Suppressor macrophage treated with lipopolysaccharide for 1 hour (primary cell): Measurements from ENCODE around the gene LRRK1.

Experiments
- DNase-seq, 3 donors: peaks; one replicate each; pipeline ENCODE4 v3.0.0-alpha.2; 2020 to 2022

LRRK1 gene

DNA sequence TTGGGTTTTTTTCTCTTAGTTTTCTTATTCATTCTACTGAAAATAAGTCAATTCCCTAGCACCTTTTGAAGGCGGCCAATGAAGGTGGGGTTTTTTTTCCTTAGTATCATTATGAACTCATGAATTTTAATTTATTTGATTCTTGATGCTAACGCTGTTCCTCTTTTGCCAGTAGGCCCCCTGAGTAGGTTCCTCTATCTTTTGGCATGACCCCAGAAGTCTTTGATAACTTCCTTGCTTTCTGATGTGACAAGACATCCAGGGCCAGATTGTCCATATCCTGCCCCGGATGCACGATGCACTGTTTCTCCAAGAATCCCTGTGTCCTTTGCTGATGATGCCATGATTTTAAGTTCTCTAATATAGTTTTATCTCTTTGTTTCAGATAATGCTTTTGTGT lies 20.6 kb downstream of the LRRK1 start:
- peak in 1 of 3 donors; percentile 31 for DNase-seq

DNA sequence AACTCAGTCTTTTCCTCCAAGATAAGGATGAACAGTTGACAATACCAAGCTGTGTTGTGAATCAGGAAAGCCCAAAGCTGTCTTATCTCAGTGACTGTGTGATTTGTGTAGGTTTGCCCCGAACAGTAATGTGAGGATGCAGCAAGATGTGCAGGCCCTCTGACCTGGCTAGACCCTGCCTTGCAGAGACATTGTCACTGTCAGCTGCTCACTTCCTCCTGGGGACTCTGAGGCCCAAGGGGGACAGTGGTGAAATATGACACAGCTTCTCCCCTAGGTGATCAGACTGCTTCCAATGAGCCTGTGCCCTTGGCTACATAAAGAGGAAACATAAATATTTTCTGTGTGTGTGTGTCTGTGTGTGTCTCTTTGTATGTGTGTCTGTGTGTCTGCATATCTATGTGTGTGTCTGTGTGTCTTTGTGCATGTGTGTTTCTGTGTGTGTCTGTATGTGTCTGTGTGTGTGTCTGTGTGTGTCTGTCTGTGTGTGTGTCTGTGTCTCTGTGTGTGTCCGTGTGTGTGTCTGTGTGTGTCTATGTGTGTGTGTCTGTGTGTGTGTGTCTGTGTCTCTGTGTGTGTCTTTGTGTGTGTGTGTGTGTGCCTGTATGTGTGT lies 21.7 kb downstream of the LRRK1 start:
- DNase-seq: peak; percentile 77 to 83 (median 83)

DNA sequence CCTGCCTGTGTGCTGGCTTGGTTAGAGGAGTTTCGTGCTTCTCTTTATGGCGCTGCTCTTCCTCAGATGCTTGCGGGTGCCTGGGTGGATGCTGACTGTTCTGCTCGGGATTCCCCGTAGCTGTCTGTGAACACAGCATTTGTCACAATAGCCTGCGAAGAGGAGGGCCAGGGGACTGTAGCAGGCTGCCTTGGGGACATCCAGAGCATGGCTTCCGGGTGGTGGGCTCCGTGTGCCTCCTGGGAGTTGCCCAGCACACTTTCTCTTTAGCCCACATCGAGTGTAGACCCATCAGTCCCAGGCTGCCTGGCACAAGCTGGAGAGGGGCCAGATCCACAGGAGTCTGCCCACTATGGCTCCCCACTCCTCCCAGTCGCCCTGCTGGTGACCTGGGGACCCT lies 22.4 kb downstream of the LRRK1 start:
- DNase-seq: peak; percentile 78 to 85 (median 80)

DNA sequence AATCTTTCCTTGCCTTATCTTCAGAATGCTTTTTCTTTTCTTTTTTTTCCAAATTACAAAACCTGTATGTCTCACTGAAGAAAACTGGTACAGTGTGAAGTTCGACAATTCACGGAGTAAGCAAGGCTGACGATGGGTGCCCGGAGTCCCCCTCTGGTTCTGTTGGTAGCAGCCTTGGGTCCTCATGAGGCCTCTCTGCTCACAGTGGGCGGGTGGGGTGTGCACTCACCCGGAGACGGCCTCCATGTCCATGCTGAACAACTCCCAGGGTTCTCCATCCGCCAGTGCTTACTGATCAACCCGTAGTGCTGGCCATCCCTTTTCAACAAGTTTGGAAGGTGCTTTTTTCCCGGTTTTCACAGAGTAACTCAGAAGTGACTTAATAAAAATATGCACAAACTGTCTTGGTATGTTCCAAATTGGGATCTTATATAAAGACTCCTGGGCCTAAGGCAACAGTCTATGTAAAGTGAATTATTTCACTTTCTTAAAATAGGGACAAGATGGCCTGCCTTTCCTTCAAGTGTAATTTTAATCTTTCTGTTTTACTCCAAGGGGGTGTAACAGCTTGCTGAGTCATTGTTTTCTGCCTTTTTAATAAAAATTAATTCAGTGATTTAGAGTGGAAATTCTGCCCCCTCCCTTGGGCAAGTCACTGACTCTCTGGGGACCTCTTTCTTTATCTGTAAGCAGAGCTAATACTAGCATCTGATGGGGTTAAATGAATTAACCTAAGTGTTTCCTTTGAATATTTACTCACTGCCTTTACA lies 23.7 kb downstream of the LRRK1 start:
- no peak for DNase-seq

DNA sequence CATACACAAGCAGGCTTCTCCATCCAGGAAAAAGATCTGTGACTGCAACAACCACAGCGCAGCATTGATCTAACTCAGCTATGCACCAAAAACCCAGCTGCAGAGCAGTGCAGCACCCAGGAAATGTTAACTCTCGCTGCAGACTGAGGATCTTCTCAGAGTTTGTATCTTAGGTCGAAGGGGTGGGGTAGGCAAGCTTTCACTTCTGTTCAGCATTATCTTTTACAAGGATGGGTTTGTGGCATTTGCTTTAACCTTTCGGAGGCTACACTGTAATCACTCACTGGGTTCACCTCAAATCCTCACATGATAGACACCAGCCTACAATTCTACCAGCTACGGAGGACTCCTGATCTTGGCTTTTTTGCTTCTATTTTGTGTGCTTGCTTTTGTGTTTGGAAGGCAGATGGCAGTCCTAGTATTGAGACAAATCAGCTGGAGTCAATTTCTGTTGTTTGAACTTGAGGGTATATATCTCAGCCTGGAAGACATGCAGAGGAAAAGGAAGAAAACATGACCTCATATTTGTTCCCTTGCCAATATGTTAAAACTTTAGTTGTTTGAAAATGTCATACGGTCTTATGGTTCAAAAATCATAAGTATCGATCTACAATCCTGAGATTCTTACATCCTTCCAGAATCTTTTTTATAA lies 25.2 kb downstream of the LRRK1 start:
- no peak for DNase-seq

DNA sequence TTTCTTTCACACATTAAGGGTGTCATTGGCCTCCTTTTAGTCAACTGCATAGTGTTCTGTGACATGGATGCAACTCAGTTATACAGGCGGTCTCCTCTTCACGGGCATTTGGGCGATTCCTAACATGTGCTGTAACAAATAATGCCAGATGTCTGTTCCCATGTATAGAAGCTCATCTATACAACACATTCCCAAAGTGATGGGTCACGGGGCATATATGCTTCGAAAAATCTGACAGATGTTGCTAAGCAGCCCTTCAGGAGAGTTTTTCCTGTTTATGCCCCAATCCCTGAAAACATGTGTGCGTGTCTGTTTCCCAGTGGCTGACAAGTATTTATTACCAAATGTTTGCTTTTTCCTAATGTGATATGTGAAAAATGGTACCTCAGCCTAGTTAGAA lies 25.8 kb downstream of the LRRK1 start:
- DNase-seq: no peak

DNA sequence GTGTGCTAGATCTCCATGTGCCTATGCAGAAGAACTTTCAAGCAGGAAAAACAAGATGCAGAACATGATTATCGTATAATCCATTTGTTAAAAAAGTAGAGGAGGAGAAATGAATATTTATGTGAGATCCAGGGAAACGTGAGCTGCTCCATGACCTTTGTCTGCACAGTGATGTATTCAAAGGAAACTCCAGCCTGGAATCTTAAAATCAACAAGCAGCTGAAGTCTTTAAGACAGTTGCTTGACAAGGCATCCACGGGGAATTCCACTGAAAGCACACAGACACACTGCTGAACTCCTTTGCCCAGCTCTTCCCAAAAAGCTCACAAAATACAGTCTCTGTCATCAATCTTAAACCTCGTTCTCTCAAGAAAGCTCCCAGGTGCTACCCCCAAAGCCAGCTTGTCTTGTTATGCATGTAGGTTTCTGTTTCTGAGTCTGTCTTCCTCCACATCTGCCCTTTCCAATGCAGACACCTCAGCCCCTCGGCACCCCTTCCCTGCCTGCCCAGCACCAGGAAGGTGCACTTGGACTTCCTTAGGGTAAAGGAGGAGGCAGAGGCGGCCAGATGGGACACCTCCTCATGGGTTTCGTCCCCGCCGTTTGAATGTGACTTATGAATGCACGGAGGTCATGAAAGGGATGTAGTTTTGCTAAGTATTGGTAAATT lies 28.7 kb downstream of the LRRK1 start:
- DNase-seq: no peak

DNA sequence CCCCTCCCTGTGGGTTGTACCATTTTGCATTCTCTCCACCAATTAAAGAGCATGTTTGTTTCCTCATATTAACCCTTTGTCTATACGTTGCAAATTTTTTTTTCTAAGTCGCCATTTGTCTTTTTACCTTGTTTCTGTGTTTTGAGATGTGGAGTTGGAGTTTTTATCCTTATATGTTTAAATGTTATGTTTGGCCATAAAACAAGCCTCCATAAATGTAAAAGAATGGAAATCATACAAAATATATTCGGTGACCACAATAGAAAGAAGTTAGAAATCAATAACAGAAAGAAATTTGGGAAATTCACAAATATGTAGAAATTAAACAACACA lies 29.2 kb downstream of the LRRK1 start:
- DNase-seq: no peak

DNA sequence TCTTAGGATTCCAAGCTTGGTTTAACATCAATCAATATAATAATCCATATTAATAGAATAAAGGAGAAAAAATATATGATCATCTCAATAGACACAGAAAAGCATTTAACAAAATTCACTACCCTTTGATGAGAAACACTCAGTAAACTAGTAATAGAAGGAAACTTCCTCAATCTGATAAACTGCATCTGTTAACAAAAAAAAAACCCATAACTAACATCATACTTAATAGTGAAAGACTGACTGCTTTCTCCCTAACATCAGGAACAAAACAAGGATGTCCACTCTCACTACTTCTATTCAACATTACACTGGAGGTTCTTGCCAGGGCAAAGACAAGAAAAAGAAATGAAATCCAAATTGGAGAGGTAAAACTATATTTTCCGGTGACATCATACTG lies 30.5 kb downstream of the LRRK1 start:
- peak in 2 of 3 donors; percentile 45 to 60 for DNase-seq

DNA sequence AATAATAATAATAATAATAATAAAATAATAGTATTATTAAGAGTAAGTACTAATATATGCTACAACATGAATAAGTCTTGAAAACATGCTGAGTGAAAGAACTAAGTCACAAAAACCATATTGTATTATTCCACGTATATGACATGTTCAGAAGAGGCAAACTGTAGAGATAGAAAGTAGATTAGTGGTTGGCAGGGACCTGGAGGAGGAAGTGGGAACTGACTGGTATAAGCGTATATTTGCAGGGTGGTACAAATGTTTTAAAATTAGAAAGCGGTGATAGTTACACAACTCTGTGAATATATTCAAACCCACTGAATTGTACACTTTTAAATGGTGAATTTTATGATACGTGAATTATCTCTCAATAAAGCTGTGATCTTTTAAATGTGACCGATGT lies 32.8 kb downstream of the LRRK1 start:
- peak in 2 of 3 donors; percentile 37 to 44 for DNase-seq

DNA sequence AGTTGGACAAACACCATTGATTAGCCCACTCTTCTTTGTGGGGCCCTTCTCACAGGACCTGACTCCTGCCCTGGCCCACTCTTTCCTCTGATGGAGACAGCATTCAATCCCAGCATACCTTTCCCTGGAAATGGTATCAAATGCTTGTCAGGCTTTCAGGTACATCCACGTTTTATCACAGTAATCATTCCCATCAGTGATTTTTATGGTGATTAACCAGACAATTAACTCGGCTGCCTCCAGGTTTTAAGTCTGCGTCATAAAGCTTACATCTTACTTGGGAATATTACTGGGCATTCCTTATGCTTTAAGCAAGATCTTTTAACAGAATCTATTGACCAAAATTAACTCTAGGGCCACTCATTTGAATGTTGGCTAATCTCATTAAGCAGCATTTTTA lies 33.4 kb downstream of the LRRK1 start:
- DNase-seq: no peak

DNA sequence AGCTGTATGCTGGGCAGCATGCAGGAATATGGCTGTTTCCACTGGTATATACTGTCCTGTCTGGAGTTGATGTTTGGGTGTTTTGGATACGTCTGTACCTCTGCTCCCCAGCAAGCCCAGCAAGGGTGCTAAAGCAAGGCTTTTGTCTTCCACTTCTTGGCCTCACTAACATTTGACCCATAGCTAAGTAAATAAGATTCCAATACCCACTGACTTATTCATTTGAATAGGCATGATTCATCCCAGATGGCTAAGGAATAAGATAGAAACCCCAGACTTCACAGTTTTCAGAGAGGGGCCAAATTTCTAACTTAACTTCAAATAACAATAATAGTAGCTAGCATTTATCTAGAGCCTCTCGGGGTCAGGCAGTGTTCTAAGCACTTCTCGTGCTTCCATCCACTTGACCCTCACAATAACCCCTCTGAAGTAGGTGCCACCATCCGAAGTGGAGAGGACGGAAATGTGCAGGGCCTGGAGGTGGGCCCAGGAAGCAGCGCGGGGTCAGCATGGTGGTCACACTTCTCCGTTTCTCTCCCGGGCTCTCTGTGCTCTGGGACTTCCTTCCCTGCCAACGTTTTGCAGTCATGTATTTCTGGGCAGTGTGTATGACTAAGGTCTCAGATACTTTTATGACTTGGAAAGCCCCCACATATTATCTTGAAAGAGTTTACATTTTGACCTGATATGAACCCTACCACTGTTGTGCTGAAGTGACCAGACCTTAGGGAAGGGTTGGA lies 39.3 kb downstream of the LRRK1 start:
- DNase-seq: peak; percentile 74 to 88 (median 79)

DNA sequence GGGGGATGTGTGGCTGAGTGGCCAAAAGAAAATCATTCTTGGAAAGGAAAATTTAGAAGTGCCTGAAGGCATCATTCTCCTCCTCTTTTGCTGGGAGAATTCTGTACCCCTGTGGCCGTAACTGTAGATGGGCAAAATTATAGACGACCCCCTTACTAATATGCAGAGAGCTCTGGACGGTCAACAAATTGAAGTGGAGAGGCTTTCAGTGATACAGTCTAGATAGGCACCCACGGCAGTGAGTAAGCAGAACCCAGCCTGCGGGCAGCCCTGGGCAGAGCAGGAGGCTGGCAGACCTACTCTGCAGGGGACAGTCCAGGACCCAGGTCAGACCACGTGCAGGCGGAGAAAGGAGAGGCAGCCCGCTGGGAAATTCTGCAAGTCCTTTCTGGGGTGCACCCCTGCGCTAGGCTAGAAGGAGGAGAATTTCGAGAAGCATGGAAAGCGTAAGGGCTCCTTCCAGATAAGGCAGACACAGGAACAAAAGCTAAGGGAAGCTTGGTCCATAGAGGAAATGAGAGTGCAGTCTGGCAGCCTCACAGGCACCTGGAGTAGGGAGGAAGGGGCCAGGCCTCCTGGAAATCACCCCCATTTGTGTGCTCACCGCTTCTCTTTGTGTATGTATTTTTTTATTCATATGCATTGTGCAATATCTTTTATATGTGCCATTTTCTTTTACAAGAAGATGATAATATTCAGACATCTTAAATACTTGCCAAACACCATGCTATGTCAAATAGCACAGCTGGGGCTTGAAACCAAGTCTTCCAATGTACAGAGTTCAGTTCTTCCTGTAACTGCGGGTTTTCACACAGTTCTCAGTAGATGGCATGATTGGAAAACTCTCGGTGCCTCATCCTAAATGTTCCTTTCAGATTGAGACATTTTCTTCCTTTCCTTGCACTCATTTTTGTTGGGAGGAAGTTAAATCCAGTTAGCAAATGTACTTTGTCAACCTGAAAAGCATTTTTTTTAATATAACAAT lies 40.2 kb downstream of the LRRK1 start:
- peak; percentile 39 to 61 (median 53) for DNase-seq

DNA sequence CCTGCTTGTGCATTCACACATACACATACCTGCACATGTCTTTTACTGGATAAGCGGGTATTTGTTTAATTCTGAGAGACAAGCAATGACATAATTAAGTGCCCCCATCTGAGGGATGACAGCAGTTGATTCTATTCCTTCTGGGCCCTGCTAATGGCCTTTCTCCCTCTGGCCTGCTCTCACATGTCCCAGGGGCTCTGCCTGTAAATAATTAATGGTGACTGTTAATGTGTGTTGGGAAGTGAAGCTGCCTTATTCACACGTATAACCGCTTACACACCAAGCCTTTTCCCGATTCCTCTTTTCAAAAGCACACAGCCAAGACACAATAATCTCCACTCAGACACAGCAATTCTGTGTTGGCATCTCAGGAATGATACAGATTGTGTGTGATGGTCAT lies 47.8 kb downstream of the LRRK1 start:
- no peak for DNase-seq

DNA sequence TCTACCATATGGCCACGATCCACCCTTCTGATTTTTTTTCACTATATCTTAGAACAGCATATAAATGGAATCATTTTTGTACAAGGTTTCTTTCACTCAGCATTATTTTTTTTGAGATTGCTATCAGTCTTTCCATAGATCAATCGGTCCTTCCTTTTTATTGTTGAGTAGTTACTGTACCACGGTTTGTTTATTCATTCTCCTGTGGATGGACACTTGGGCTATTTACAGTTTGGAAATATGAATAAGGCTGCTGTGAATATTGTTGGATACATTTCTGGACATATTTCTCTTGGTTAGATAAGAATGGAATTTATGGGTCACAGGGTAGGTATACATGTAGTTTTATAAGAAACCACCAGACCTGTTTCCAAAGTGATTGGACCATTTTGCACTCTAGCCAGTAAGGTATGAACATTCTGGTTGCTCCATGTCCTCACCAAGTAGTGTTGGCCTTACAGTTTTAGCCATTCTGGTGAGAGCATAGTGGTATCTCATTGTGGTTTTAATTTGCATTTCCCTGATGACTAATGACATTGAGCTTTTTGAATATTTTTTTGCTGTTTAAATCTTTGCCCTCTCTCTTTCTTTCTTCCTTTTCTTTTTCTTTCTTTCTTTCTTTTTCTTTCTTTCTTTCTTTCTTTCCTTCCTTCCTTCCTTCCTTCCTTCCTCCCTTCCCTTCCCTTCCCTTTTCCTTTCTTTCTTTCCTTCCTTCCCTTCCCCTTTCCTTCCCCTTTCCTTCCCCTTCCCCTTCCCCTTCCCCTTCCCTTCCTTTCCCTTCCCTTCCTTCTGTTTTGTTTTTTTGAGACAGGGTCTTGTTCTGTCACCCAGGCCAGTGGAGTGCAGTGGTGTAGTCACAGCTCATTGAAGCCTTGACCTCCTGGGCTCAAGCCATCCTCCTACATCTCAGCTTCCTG lies 49.2 kb downstream of the LRRK1 start:
- no peak for DNase-seq

DNA sequence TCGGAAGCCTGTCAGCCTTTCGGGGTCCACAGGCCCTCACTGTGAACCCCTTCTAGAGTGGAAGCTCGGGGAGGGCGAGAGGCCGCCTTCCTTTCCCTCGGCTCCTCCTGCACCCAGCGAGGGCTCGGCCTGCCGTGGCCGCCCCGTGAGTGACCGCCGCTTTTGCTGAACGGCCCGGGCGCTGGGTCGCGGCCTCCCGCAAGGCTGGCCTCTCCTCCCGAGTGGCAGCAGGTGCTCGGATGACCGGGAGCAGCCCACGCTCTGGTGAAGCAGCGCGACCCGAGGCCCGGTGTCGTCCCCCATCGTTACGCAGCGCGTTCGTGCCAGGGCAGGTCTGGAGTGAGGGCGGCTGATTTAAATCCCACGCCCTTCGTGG lies 53.8 kb downstream of the LRRK1 start:
- no peak for DNase-seq

DNA sequence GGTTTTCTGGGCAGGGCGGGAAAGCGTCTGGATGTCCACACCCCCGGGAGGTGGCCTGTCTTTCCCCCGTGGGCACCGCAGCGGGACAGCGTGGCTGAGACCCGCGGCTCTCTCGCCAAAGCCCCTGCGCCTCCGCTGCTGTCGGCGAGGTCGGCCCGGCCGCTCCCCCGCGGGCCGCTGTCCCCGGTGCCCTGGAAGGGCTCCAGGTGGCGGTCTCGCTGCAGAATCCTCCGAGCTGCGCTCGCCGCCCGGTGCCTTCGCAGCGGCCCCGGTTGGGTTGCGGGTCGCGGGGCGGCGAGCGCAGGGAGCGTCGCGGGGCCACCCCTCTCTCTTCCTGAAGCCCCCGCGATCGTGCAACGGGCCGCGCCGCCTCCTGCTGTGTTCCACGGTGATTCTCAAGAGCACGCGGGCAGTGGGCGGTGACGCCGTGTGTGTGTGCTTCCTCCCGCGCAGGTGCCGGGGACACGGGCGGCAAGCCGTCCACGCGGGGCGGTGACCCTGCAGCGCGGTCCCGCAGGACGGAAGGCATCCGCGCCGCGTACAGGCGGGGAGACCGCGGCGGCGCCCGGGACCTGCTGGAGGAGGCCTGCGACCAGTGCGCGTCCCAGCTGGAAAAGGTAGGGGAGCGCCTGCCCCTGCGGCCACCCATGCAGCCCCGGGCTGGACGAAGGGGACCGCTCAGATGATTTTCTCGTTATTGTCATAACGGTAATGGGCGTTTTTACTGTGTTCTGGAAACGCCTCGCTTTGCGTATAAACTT lies 54.4 kb downstream of the LRRK1 start:
- DNase-seq: peak in 1 of 3 donors; percentile 47

DNA sequence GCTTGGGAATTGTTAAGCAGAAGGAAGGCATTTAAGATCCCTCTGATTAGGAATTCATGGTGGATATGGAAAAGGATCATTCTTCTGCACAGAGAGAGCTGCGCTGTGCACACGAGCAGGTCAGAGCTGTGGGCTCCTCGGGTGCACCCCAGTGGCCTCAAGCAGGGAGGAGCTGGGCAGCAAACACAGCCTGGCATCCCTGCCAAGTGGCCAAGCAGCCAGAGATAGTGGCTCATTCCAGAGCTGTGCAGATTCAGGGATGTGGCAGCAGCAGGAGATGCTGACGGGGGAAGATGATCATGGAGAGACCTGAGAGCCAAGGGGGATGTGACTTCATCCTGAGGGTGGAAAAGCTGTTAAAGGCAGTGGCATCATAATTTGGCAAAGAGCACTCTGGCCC lies 55.9 kb downstream of the LRRK1 start:
- DNase-seq: no peak

DNA sequence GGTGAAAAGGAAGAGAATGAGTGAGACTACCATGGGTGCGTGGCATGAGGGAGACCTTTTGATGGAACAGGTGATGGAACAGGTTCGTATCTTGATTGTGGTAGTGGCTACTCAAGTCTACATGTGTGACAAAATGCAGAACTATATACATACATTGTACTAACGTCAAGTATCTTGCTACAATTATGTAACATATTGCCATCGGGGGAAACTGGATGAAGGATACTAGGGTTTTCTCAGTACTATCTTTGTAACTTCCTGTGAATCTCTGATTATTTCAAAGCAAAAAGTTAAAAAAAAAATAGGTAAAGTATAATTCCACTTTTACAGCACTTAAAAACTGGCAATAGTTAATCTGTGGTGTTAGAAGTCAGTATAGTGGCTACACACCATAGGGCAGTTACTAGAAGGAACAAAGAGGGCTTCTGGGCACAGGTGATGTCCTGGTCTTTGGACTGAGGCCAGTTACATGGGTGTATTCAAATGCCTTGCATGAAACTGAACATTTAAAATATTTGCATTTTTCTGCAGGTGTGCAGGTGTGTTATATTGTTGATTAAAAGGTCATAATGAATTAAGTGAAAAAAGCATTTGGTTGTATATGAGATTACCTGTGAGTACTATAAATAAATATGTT lies 61.4 kb downstream of the LRRK1 start:
- DNase-seq: no peak
